HepG2 (cell line): ENCODE results near the gene SLC25A23. TPM values are rescaled to one million over a fixed set of nuclear protein-coding genes. Genes with fewer than 3 reads are reported as not detected.

Experiments
- AGO1 ChIP-seq: fragments of 200-400 bp; formaldehyde crosslinking; IDR thresholded peaks from 2 replicates; pipeline ENCODE4 v1.6.1; 2017; ENCODE audit warnings: mild to moderate bottlenecking, low read depth, low read length, moderate library complexity; ENCODE audit not compliant: poor library complexity, severe bottlenecking
- IRF9 ChIP-seq: sonication (generic); formaldehyde crosslinking; IDR thresholded peaks from 2 replicates; pipeline ENCODE4 v1.8.0; 2022; ENCODE audit warnings: missing genetic modification reagents, mild to moderate bottlenecking, borderline replicate concordance
- KDM5B ChIP-seq: sonication (generic); formaldehyde crosslinking; IDR thresholded peaks from 2 replicates; pipeline ENCODE4 v1.4.0; 2020; ENCODE audit warnings: missing genetic modification reagents, mild to moderate bottlenecking, borderline replicate concordance
- MEIS1 ChIP-seq: sonication (generic); formaldehyde crosslinking; IDR thresholded peaks from 2 replicates; pipeline ENCODE4 v1.9.0; 2021; ENCODE audit warnings: mild to moderate bottlenecking, missing genetic modification reagents, moderate library complexity, borderline replicate concordance
- NFKBIZ ChIP-seq: IDR thresholded peaks from 2 replicates; pipeline ENCODE4 v1.6.1; 2018; ENCODE audit warnings: missing genetic modification reagents, missing compliant biosample characterization
- NR2C2 ChIP-seq: sonication (generic); formaldehyde crosslinking; IDR thresholded peaks from 2 replicates; pipeline ENCODE4 v1.4.0; 2020; ENCODE audit warnings: missing genetic modification reagents, mild to moderate bottlenecking, moderate library complexity, borderline replicate concordance
- PITX1 ChIP-seq: sonication (generic); formaldehyde crosslinking; IDR thresholded peaks from 2 replicates; pipeline ENCODE4 v1.5.1; 2020; ENCODE audit warnings: mild to moderate bottlenecking, missing genetic modification reagents
- RNF2 ChIP-seq: fragments of 450-650 bp; conservative IDR thresholded peaks from 2 replicates; pipeline ENCODE4 v1.6.1; 2016; ENCODE audit warnings: low read depth
- SNRNP70 ChIP-seq: fragments of 200-400 bp; formaldehyde crosslinking; IDR thresholded peaks from 2 replicates; pipeline ENCODE4 v1.6.1; 2017; ENCODE audit warnings: mild to moderate bottlenecking, low read depth, low read length, moderate library complexity
- SPEN ChIP-seq: sonication (generic); formaldehyde crosslinking; IDR thresholded peaks from 2 replicates; pipeline ENCODE4 v1.5.1; 2020; ENCODE audit warnings: low read depth, mild to moderate bottlenecking, missing genetic modification reagents
- ZBTB40 ChIP-seq, 2 experiments: fragments of 450-650 bp in 1 of 2; sonication (generic) in 1 of 2; formaldehyde crosslinking in 1 of 2; IDR thresholded peaks; 2 replicates each; pipeline versions ENCODE4 v1.6.1 to v1.8.0; 2016 to 2022; ENCODE audit warnings: antibody characterized with exemption in 1 of 2, mild to moderate bottlenecking in 1 of 2, missing genetic modification reagents in 1 of 2
- ZFP36L2 ChIP-seq: sonication (generic); formaldehyde crosslinking; IDR thresholded peaks from 2 replicates; pipeline ENCODE4 v1.4.0; 2020; ENCODE audit warnings: missing genetic modification reagents
- ZFX ChIP-seq: sonication (generic); formaldehyde crosslinking; IDR thresholded peaks from 2 replicates; pipeline ENCODE4 v1.4.0; 2020; ENCODE audit warnings: mild to moderate bottlenecking, low read depth, missing genetic modification reagents, moderate library complexity
- ZNF124 ChIP-seq: sonication (generic); formaldehyde crosslinking; IDR thresholded peaks from 2 replicates; pipeline ENCODE4 v1.4.0; 2020; ENCODE audit warnings: missing genetic modification reagents
- ZNF800 ChIP-seq: sonication (generic); formaldehyde crosslinking; IDR thresholded peaks from 2 replicates; pipeline ENCODE4 v1.4.0; 2020; ENCODE audit warnings: missing genetic modification reagents
- polyA plus RNA-seq, 8 experiments: library from polyadenylated mRNA; depleted of rRNA in 3 of 8; stranded (reverse) in 7 of 8; unstranded in 1 of 8; fragments of >200 nt; fragmentation: Illumina TruSeq in 4 of 8; extraction: Trizol in 4 of 8; gene quantifications; 2 replicates each; pipeline versions ENCODE4 v1.2.1 to v1.2.3, GENCODE V29; 2011 to 2016; ENCODE audit warnings: low read depth in 4 of 8, missing spikeins in 1 of 8, mixed read lengths in 1 of 8; ENCODE audit not compliant: insufficient read depth in 1 of 8
- total RNA-seq, 5 experiments: library from RNA; depleted of rRNA; stranded (reverse); fragments of >200 nt; fragmentation: Illumina TruSeq; extraction: Trizol; gene quantifications; 2 replicates each; pipeline ENCODE4 v1.2.3, GENCODE V29; 2016; ENCODE audit warnings: low read depth in 1 of 5

The SLC25A23 gene
- total and polyA plus RNA-seq, 2 of the 13 experiments (the other 11 are each of a cell fraction or from before 2014, with no cell fraction given) = 12.4 to 15.2 TPM

GRCh38 chr19:6424939-6425731 is 34.5 kb downstream of the SLC25A23 start (continued):
- no peak for TF ChIP-seq ZBTB40 (IDR thresholded peaks at IDR 0.05)
- TF ChIP-seq ZBTB40 (CRISPR knock-in tag; IDR thresholded peaks at IDR 0.05) = peak; percentile 86
- TF ChIP-seq SNRNP70 = no peak
- TF ChIP-seq RNF2 = peak; percentile 97; the same call in 1 of the 2 replicates
- TF ChIP-seq IRF9 = peak; percentile 48; the same call in 1 of the 2 replicates
- TF ChIP-seq PITX1 (CRISPR knock-in tag) = peak; percentile 61; the same call in 1 of the 2 replicates
- TF ChIP-seq ZNF800 (CRISPR knock-in tag) = 0 out of 2 replicates have a peak, but pooled peaks have one; percentile 31
- peak; percentile 75 for TF ChIP-seq ZFX
- TF ChIP-seq MEIS1 (CRISPR knock-in tag) = peak; percentile 34; the same call in 1 of the 2 replicates
- no peak for TF ChIP-seq ZNF124 (CRISPR knock-in tag)
- TF ChIP-seq SPEN = 0 out of 2 replicates have a peak, but pooled peaks have one; percentile 4
- no peak for TF ChIP-seq ZFP36L2 (CRISPR knock-in tag)
- TF ChIP-seq NFKBIZ (CRISPR knock-in tag) = 0 out of 2 replicates have a peak, but pooled peaks have one; percentile 54
- TF ChIP-seq KDM5B (CRISPR knock-in tag) = peak; percentile 24; the same call in 1 of the 2 replicates
- peak; percentile 47 for TF ChIP-seq NR2C2 (CRISPR knock-in tag)
- no peak for TF ChIP-seq AGO1
